Keratinocyte (primary cell): Measurements from ENCODE around the gene HAPLN1. TPM values are rescaled to one million over a fixed set of nuclear protein-coding genes. Genes with fewer than 3 reads are reported as not detected.

ENCODE experiments used
- DNase-seq: peaks from one replicate; pipeline ENCODE4 v3.0.0-alpha.2; 2011; ENCODE audit warnings: low read depth, missing footprints, low spot score
- FAIRE-seq: peaks from 2 replicates; lab custom pipeline; 2011; peaks lifted over from hg19 to GRCh38; lab: Jason Lieb, UNC
- H2AFZ ChIP-seq: 2 replicates; pipeline ENCODE4 v1.6.0; 2012; ENCODE audit warnings: low read length, control low read depth, inconsistent platforms; ENCODE audit not compliant: control insufficient read depth
- H3K27ac ChIP-seq: 2 replicates; pipeline ENCODE4 v1.5.1; 2011; ENCODE audit warnings: low read length; ENCODE audit not compliant: control insufficient read depth, insufficient read depth
- H3K27me3 ChIP-seq: 3 replicates; pipeline ENCODE4 v1.6.0; 2011; ENCODE audit warnings: low read length; ENCODE audit not compliant: control insufficient read depth, insufficient read depth; ENCODE audit errors: extremely low read depth
- H3K36me3 ChIP-seq, 2 experiments: 2 replicates in 1 of 2; 3 replicates in 1 of 2; pipeline ENCODE4 v1.5.1; 2011; ENCODE audit warnings: low read length in 2 of 2, mild to moderate bottlenecking in 1 of 2; ENCODE audit not compliant: control insufficient read depth in 2 of 2, insufficient read depth in 2 of 2; ENCODE audit errors: extremely low read depth in 1 of 2
- H3K4me1 ChIP-seq: 3 replicates; pipeline ENCODE4 v1.5.1; 2011; ENCODE audit warnings: low read length; ENCODE audit not compliant: control insufficient read depth, insufficient read depth; ENCODE audit errors: extremely low read depth
- H3K4me2 ChIP-seq: 3 replicates; pipeline ENCODE4 v1.6.0; 2011; ENCODE audit warnings: low read depth, low read length; ENCODE audit not compliant: control insufficient read depth, insufficient read depth; ENCODE audit errors: extremely low read depth
- H3K4me3 ChIP-seq, 3 experiments: fragments of 200-600 bp in 1 of 3; sonication (generic) in 1 of 3; 2 replicates in 2 of 3; 3 replicates in 1 of 3; pipeline ENCODE4 v1.5.1; 2011 to 2016; ENCODE audit warnings: low read length in 3 of 3, mild to moderate bottlenecking in 3 of 3, control low read depth in 2 of 3, inconsistent platforms in 1 of 3, low read depth in 1 of 3, mixed read lengths in 1 of 3, mixed run types in 1 of 3, moderate library complexity in 1 of 3; ENCODE audit not compliant: control insufficient read depth in 2 of 3, insufficient read depth in 2 of 3; ENCODE audit errors: extremely low read depth in 1 of 3
- H3K79me2 ChIP-seq: 2 replicates; pipeline ENCODE4 v1.6.0; 2012; ENCODE audit warnings: low read length; ENCODE audit not compliant: control insufficient read depth, insufficient read depth
- H3K9ac ChIP-seq: 3 replicates; pipeline ENCODE4 v1.6.0; 2011; ENCODE audit warnings: low read length; ENCODE audit not compliant: control insufficient read depth, insufficient read depth; ENCODE audit errors: extremely low read depth
- H3K9me1 ChIP-seq: 3 replicates; pipeline ENCODE4 v1.6.0; 2011; ENCODE audit warnings: low read length; ENCODE audit not compliant: control insufficient read depth, insufficient read depth; ENCODE audit errors: extremely low read depth
- H3K9me3 ChIP-seq: 2 replicates; pipeline ENCODE4 v1.5.1; 2012; ENCODE audit warnings: low read depth, low read length; ENCODE audit not compliant: control insufficient read depth
- H4K20me1 ChIP-seq: 3 replicates; pipeline ENCODE4 v1.6.0; 2011; ENCODE audit warnings: low read length; ENCODE audit not compliant: control insufficient read depth, insufficient read depth; ENCODE audit errors: extremely low read depth
- EZH2 ChIP-seq: IDR thresholded peaks from one replicate; pipeline ENCODE4 v1.6.1; 2012; ENCODE audit warnings: inconsistent platforms, mild to moderate bottlenecking, low read length, moderate library complexity
- dilution Hi-C: fragments of 300-500 bp; cut with MboI; formaldehyde crosslinking; loops from one replicate; pipeline ENCODE4 v1.7.0; 2020; ENCODE audit warnings: low sequenced_read_pairs; ENCODE audit not compliant: extremely low pct_ligation_motif_present
- polyA plus RNA-seq, 5 experiments: library from polyadenylated mRNA; depleted of rRNA in 3 of 5; stranded (reverse) in 3 of 5; stranded (forward) in 1 of 5; unstranded in 1 of 5; fragments of >200 nt; gene quantifications; 1 replicate in 1 of 5; 2 replicates in 3 of 5; 3 replicates in 1 of 5; pipeline versions ENCODE4 v1.2.1 to v1.2.3, GENCODE V29; 2011 to 2012; ENCODE audit warnings: missing spikeins in 2 of 5, low read depth in 1 of 5, low replicate concordance in 1 of 5
- TF ChIP-seq, protein P1 (sequence below), 3 experiments: IDR thresholded peaks in 1 of 3; conservative IDR thresholded peaks in 1 of 3; optimal IDR thresholded peaks in 1 of 3; 2 replicates in 2 of 3; 3 replicates in 1 of 3; pipeline versions ENCODE3 to v1.5.1; 2011; ENCODE audit warnings: low read length in 3 of 3, mild to moderate bottlenecking in 3 of 3, moderate library complexity in 2 of 3, control low read depth in 1 of 3, inconsistent platforms in 1 of 3; ENCODE audit not compliant: insufficient read depth in 2 of 3; ENCODE audit errors: extremely low read depth in 1 of 3

Gene HAPLN1
- polyA plus RNA-seq, 1 donor (not counting 4 experiments of a cell fraction or from before 2014, with no cell fraction given) = not detected

DNA sequence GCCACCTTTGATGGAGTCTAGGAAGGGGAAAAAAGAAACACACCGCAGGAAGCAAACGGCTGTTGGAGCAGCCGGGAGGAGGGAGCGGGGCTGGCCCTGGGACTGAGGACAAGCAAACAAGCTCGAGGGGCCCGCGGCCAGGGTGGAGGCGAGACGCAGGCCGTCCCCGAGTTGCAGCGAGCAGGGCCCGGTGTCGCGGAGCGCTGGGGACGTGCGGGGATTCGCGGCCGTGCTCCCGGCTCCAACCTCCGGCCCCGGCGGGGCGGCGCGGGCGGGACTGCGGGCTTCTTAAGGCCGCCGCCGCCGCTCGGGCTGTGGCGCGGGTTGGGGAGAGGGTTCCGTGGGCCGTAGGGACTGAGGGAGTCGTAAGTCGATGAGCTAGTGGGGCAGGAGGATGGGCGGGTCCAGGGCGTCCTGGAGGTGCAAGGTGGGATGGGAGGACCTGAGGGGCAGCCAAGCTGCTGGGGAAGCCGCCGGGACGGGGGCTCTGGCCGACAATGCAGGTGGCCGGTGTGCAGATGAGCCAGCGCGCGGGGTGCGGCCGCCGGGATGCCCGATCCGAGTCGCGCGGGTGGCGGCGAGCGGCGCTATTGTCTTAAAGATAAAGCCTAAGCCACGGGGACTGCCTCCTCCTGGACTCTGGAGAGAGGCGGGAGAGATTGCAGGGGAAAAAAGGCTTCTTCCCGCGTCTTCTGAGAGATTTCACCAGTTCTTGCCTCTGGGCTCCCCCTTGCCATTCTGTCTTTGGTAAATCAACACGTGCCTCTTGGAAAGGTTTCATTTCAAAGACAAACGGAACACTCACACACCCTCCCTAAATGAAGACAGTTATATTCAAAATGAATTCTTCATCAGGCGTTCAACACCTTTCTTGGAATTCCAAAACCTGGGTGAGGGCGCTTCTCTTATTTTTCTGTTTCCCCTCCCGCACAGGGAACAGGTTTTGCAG lies 1.6 kb upstream of the HAPLN1 start:
- no peaks in the 10 kb centered on the region for H3K79me2 ChIP-seq
- H3K9me1 ChIP-seq = no peaks in the 10 kb centered on the region
- H3K4me1 ChIP-seq = no peaks in the 10 kb centered on the region
- peak overlapping the region; percentile 70 for H3K4me2 ChIP-seq
- FAIRE-seq (no peak), DNase-seq (no peak)
- H3K9me3 ChIP-seq = no peaks in the 10 kb centered on the region
- H4K20me1 ChIP-seq = no peaks in the 10 kb centered on the region
- peak overlapping the region; percentile 70 for H2AFZ ChIP-seq
- H3K9ac ChIP-seq = no peak overlapping the region
- dilution Hi-C loops = no loop called here
- H3K4me3 ChIP-seq = peak overlapping the region; percentile 22 to 61 (median 56)
- TF ChIP-seq, protein P1, sequence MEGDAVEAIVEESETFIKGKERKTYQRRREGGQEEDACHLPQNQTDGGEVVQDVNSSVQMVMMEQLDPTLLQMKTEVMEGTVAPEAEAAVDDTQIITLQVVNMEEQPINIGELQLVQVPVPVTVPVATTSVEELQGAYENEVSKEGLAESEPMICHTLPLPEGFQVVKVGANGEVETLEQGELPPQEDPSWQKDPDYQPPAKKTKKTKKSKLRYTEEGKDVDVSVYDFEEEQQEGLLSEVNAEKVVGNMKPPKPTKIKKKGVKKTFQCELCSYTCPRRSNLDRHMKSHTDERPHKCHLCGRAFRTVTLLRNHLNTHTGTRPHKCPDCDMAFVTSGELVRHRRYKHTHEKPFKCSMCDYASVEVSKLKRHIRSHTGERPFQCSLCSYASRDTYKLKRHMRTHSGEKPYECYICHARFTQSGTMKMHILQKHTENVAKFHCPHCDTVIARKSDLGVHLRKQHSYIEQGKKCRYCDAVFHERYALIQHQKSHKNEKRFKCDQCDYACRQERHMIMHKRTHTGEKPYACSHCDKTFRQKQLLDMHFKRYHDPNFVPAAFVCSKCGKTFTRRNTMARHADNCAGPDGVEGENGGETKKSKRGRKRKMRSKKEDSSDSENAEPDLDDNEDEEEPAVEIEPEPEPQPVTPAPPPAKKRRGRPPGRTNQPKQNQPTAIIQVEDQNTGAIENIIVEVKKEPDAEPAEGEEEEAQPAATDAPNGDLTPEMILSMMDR (optimal IDR thresholded peaks at IDR 0.05 in 1 of 3, IDR thresholded peaks at IDR 0.05 in 1 of 3, conservative IDR thresholded peaks at IDR 0.05 in 1 of 3; ENCODE audit: extremely low read depth in 1 of 3, insufficient read depth in 2 of 3, low read length in 3 of 3) = peak in 2 of 3 experiments; percentile 19 to 48
- TF ChIP-seq EZH2 = peak; percentile 72
- peaks cover 26% of the 10 kb centered on the region for H3K27me3 ChIP-seq
- H3K36me3 ChIP-seq = no peaks in the 10 kb centered on the region
- H3K27ac ChIP-seq = no peak overlapping the region

- Histone ChIP-seq H3K4me2 (no peak overlapping the region), H2AFZ (no peak overlapping the region), H3K36me3 (no peaks in the 10 kb centered on the region), H3K9ac (no peak overlapping the region), H3K4me3 (no peak overlapping the region), H3K4me1 (no peaks in the 10 kb centered on the region), H3K79me2 (no peaks in the 10 kb centered on the region), H3K27me3 (peaks cover 33% of the 10 kb centered on the region), H4K20me1 (no peaks in the 10 kb centered on the region), H3K9me3 (no peaks in the 10 kb centered on the region), H3K27ac (no peak overlapping the region), H3K9me1 (no peaks in the 10 kb centered on the region)
- FAIRE-seq (no peak), DNase-seq (no peak)
- dilution Hi-C loops = no loop called here
- TF ChIP-seq, protein P1 (optimal IDR thresholded peaks at IDR 0.05 in 1 of 3, IDR thresholded peaks at IDR 0.05 in 1 of 3, conservative IDR thresholded peaks at IDR 0.05 in 1 of 3; ENCODE audit: extremely low read depth in 1 of 3, insufficient read depth in 2 of 3, low read length in 3 of 3) = no peak
- no peak for TF ChIP-seq EZH2
Measured at GRCh38 chr5:83718936-83719495, 1.6 kb downstream of the HAPLN1 start.
